GM18909 (cell line): Measurements from ENCODE around the gene ADGRG3.
"Not testable (repeated sequence)": the region's sequence is repeated elsewhere in the genome, so short reads cannot be mapped to it uniquely, and the experiment has no call there.

Experiments
- ATAC-seq: cut with Tn5 transposase; IDR thresholded peaks from one replicate; pipeline ENCODE4 v1.9.1; 2021; ENCODE audit warnings: mild to moderate bottlenecking; ENCODE audit not compliant: unreplicated experiment, poor library complexity

ADGRG3 gene

DNA sequence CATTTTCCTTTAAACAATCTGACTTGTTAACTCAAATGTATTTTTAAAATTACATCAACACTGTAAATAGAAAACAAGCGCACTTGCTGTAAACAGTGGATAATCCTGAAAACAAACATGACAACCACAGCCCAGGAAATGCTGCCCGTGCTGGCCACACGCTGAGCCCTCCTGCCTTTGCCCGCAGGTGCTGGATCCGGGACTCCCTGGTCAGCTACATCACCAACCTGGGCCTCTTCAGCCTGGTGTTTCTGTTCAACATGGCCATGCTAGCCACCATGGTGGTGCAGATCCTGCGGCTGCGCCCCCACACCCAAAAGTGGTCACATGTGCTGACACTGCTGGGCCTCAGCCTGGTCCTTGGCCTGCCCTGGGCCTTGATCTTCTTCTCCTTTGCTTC lies 6.6 kb upstream of the ADGRG3 start:
- ATAC-seq: no peak

DNA sequence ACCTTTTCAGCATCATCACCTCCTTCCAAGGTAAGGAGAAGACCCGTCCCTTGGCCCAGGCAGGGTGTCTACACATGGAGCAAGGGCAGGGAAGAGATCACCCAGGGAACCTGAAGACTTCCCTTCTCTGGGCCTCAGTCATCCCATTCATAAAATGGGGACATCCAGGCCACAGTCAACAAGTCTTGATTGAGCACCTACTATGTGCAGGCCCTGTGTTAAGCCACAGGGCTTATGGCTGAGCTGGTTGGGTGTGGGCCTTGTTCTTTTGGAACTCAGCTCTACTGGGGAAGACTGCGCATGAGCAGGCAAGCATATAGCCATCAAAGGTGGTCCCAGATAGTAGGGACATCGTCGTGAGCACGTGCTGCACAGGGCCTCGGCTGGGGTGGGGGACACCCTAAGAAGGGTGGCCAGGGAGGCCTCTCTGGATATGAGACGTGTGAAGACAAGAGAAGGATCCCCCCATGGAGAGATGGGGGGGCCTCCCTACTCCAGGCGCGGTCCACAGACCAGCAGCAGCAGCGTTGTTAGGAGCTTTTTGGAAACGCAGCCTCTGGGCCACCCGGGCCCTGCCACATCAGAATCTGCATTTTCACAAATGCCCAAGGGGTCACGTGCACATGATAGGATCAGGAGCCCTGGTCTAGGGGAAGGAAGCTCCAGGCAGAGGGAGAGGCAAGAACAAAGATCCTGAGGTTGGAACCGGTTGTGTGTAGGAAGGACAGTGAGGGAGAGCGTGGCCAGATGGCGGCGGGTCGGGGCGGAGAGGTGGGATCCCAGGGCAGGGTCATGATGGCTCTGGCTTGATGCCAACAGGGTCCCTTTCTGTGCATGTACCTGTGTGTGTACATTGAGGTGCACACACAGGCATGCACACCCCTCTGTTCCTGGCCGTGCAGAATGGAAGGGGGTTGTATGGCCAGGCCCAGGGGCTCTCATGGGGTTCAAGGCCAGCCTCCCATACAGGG lies 5.9 kb upstream of the ADGRG3 start:
- no peak for ATAC-seq

DNA sequence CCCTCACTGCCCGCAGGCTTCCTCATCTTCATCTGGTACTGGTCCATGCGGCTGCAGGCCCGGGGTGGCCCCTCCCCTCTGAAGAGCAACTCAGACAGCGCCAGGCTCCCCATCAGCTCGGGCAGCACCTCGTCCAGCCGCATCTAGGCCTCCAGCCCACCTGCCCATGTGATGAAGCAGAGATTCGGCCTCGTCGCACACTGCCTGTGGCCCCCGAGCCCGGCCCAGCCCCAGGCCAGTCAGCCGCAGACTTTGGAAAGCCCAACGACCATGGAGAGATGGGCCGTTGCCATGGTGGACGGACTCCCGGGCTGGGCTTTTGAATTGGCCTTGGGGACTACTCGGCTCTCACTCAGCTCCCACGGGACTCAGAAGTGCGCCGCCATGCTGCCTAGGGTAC lies 4.7 kb upstream of the ADGRG3 start:
- ATAC-seq: no peak

DNA sequence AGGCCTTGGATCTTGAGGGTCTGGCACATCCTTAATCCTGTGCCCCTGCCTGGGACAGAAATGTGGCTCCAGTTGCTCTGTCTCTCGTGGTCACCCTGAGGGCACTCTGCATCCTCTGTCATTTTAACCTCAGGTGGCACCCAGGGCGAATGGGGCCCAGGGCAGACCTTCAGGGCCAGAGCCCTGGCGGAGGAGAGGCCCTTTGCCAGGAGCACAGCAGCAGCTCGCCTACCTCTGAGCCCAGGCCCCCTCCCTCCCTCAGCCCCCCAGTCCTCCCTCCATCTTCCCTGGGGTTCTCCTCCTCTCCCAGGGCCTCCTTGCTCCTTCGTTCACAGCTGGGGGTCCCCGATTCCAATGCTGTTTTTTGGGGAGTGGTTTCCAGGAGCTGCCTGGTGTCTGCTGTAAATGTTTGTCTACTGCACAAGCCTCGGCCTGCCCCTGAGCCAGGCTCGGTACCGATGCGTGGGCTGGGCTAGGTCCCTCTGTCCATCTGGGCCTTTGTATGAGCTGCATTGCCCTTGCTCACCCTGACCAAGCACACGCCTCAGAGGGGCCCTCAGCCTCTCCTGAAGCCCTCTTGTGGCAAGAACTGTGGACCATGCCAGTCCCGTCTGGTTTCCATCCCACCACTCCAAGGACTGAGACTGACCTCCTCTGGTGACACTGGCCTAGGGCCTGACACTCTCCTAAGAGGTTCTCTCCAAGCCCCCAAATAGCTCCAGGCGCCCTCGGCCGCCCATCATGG lies 4.0 kb upstream of the ADGRG3 start:
- ATAC-seq: no peak

DNA sequence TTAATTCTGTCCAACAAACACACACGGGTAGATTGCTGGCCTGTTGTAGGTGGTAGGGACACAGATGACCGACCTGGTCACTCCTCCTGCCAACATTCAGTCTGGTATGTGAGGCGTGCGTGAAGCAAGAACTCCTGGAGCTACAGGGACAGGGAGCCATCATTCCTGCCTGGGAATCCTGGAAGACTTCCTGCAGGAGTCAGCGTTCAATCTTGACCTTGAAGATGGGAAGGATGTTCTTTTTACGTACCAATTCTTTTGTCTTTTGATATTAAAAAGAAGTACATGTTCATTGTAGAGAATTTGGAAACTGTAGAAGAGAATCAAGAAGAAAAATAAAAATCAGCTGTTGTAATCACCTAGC lies 3.5 kb upstream of the ADGRG3 start:
- ATAC-seq: no peak

DNA sequence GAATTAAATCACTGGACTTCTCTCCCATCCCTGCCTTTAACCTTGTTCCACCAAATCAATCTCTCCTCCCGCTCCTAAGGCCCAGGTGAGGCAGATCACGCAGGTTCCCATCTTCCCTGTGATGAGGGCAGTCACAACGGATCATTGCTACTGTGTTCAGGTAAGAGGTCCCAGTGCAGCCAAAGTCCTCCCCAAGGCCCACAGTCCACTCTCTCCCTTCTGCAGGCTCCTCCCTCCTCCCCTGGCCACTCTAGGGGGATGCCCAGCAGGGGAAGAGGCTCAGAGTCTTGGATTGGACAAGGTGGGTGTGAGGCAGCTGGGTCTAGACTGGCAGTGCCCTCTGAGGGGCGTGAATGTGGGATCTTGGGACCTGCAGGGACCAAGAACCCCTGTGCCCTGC lies 2.6 kb upstream of the ADGRG3 start:
- ATAC-seq: no peak

DNA sequence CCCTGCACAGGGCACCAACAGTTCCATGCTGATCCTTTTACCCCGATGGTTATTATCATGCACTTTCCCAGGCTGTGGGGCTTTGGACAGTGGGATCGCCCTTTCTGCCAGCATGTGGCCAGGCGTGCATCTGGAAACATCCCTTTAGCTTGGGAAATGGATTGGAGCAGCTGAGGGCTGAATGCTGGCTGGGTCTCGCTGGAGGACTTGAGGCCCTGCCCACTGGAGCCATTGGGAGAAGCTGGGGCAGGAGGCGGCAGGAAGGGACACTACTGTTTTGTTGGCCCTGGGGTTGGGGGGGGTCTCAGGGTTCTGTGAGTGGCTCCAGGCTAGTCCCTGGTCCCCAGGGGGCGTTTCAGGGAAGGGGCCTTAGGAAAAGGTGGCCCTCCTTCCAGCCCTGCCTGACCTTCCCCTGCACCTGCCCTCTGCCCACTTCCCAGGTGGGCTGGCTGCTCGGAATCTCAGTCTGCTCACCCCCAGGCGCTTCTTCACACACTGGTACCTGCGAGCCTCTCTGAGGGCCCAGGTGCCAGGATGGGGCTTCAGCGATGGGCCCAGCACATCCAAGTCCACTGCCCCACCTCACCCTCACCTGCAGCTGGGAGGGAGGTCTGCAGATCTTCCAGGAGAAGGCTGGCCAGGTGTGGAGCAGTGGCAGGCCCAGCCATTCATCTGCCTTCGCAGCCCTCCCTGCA lies 1.6 kb upstream of the ADGRG3 start:
- no peak for ATAC-seq

DNA sequence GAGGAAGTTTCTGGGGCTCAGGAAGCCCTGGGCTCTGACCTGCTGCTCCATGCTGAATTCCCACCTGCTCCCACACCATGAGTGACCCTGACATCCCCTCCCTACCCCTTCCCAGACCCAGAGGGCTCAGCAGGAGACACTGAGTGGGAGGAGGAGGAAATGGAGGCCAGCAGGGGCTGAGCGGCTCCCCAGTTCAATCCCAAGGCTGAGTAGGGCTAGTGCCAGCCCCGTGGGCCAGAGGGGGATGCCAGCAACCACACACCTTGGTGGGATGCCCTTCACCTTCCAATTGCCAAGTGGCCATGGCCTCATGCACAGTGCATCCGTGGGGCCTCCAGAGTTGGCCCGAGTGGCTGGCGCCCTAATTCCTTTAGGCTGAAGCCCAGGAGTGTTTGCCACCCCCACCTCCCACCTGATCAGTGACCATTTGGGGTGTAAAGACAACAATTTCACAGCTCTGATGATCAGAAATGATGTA lies 1.0 kb upstream of the ADGRG3 start:
- ATAC-seq: no peak

DNA sequence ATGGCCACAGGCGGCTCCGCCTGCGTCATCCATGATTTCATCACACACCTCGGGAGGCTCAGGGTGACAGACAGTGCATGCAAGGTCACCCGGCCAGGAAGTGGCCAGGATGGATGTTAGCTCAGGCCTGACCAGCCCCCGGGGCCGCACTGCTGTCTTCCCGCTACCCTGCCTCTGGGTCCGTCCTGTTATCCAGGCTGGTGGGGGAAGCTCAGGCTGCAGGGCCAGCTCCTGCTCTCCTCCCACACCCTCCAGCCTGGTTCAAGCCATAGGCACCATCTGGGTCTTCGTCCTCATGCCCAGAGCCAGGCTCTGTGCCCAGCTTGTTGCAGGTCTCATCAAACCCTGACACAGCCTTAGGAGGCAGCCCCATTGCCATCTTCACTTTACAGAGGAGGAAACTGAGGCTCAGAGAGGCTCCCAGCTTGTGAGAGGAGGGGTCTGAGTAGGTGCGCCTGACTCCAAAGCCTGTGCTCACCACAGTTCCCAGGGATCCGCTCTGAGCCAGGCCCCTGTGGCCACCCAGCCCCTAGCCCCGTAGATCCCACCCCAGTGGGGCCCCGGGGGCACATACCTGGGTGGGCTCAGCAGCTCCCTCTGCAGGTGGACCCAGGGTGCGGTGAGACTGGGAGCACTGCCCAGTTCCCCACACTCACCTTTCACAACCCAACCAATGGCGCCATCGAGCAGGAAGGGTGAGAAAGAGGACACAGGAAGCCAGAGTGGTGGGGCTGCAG lies 412 bp upstream of the ADGRG3 start:
- ATAC-seq: no peak

DNA sequence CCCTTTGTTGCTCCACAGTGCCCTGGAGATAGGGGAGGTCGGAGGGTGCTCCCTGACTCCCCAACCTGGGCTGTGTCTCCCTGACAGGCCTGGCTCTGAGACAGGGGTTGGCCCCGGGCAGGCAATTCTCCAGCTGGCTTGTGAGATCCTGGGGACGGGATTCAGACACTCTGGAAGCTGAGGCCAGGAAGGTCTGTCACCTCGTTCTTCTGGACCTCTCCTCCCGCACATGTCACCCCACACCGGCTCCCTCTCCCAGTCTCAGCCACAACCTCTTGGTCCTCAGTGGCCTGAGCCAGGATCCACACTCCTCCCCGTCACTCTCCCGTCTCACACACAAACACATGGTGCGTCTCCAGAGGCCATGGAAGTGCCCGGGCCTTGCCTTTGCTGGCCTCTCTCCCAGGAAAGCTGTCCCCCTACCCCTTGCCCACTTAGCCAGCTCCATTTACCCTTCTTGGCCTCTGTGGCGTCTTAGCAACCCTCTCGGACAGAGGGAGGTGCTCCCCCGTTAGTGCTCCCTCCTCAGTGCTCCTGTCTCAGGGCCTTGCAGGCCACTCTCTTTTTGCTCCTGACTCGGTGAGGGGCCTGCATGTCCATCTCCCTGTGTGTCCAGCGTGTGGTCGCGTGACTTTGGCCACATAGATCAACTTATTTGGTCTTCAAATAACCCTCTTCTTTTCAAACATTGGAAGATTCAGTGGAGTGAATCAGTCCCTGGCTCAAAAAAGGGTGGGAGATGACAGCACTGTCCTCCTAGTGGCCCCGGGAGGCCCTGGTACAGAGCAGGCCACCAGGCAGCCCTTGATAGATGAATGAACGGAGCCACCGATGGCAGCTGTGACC lies 747 bp downstream of the ADGRG3 start:
- no peak for ATAC-seq

DNA sequence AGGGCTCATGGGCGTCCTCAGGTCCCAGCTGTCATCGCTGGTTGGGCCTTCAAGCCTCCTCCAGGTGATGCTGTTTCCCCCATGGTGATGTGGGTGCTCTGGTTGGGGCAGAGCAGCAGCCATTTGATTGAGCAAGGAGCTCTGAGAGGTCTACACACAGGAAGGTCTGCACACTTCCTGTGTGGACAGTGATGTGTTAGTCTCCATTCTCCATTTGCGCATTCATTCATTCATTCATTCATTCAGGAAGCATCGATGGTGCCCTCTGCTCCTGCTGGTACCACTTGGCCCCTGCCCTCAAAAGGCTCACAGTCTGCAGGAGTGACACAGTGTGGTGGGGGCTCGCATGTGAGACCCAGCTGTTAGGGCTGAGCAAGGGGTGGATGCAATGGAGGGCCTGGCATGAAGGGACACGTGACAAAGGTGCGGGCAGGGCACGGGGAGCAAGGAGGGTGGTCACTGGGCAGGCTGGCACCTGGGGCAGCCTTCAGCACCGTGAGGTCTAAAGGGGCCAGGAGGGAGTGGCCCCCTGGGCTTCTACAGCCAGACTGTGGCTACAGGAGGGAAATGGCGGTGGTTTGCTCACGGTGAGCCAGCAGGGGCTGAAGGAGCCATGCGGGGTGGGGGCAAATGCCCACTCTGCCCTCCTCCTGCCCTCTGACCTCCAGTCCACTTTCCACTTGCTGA lies 1.5 kb downstream of the ADGRG3 start:
- ATAC-seq: no peak

DNA sequence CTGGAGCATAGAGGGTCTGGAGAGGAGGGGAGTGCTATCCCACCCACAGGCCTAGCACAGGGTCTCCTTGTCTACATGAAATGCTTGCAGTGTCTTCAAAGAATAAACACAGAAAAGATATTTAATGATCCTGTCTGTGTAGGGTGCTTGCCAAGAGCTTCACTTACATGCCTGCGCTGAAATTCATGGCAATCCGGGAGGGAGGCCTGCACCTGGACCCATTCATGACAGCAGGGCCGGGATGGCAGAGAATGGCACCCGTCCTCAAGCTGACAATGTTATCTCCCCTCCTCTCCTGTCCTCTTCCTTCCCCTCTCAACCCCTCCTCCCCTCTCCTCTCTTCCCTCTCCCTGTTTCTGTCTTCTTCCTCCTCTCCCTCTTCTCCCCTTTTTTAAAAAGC lies 2.1 kb downstream of the ADGRG3 start:
- no peak for ATAC-seq

DNA sequence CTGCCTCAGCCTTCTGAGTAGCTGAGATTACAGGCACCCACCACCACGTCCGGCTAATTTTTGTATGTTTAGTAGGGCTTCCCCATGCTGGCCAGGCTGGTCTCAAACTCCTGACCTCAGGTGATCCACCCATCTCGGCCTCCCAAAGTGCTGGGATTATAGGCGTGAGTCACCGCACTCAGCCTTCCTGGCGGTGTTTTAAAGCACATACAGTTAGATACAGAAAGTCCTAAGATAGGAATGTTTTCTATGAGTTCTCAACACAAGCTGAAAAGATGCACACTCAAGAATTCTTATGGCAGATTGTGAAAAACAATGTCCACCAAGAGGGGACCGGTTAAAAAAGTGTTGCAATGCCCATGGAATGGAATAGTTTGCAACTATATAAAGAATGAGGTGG lies 3.3 kb downstream of the ADGRG3 start:
- ATAC-seq: not testable (repeated sequence)

DNA sequence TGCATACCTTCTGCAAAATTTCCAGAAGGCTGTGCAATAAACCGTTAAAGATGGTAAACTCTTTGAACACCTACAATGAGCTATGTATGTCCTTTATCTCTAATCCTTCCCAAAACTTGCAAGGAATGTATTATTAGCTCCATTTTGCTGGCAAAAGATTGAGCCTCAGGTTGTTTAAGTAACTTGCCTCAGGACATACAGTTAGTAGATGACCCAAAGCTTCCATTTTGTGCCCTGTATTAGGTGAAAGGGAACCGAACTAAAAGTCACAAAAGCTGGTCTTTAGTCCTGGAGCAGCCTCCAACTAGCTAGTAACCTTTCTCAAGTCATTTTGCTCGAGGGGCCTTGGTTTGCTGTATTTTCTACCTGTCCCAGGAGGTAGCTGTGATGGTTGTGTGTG lies 4.3 kb downstream of the ADGRG3 start:
- no peak for ATAC-seq

DNA sequence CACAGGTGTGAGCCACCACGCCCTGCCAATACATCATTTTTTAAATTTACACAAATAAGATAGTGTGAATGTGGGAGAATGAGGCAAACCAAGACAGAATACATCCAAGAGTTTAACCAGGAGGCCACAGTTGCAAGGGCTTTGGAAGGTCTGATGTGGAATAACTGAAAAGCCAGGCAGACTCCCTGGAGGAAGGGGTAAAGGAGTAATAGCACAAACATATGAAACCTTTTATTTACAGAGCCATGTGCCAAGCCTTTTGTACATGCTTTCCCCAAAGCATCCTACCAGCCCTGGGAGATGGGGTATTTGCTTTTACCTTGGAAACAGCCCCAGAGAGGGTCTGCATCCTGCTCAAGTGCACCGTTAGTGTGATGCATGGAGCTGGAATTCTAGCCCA lies 4.7 kb downstream of the ADGRG3 start:
- no peak for ATAC-seq

DNA sequence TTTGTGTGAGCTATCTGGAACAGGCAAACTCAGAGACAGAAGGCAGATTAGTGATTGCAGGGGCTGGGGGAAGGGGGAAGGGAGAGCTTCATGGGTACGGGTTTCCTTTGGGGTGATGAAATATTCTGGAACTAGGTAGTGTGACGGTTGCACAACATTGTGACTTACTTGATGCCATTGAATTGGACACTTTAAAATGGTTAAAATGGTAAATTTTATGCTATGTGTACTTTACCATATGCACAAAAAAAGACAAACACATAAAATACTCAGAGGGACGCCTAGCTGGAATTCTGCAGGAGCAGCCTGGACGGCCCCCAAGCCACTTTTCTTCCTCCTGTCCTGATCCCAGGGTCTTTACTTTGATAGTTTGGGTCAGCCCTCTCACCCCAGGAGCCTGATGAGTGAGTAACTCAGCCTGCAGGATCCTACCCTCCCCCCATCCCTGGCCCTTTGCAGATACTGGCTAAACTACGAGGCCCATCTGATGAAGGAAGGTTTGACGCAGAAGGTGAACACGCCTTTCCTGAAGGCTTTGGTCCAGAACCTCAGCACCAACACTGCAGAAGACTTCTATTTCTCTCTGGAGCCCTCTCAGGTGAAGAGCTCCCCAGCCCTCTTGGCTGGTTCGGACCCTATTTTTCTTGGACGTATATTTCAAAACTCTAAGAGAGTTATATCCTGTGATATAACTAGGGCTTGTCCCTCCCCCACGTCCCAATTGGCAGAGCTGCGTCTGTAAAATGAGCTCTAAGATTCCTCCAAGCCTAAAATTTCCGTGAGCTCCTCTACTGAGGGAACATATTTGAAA lies 7.8 kb downstream of the ADGRG3 start:
- no peak for ATAC-seq

DNA sequence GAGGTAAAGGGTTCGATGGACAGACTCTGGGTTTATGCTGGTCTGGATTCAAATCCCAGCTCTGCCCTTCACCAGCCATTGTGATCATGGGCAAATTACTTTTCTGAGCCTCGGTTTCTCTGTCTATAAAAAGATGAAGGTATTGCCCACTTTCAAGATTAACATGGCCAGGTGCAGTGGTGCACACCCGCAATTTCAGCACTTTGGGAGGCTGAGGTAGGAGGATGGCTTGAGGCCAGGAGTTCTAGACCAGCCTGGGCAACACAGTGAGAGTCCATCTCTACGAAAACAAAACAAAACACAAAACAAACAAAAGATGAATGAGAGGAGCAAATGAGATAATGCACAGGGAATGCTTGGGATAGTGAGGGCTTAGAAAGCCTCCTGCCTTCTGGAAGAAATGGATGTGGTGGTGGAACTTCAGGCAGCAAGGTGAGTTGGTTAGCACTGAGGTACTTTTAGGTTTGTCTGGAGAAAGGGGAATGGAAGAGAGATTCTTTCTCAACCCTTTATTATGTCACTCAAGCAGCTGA lies 8.5 kb downstream of the ADGRG3 start:
- no peak for ATAC-seq
